SK-N-MC (cell line): ENCODE data around the gene ADA.

Experiments used
- EZH2 ChIP-seq: fragments of 200-600 bp; sonication (generic); IDR thresholded peaks from one replicate; pipeline ENCODE4 v1.6.1; 2017; ENCODE audit warnings: antibody characterized with exemption
- POLR2AphosphoS5 ChIP-seq: IDR thresholded peaks from 2 replicates; pipeline ENCODE4 v1.6.1; 2012; ENCODE audit warnings: mild to moderate bottlenecking, low read depth, low read length, borderline replicate concordance

- TF ChIP-seq EZH2 (no peak), POLR2AphosphoS5 (no peak)
These were observed 59.1 kb downstream of the ADA start for GRCh38 chr20:44592366-44592765.
